GM12875 (cell line): ENCODE results near the gene TMEM179B.

Source experiments
- H3K4me3 ChIP-seq: one replicate; pipeline ENCODE4 v1.5.1; 2011; ENCODE audit warnings: low read depth, low read length, control low read depth
- TF ChIP-seq, protein P1 (sequence below): IDR thresholded peaks from 2 replicates; pipeline ENCODE4 v1.5.1; 2011; ENCODE audit warnings: low read depth, mild to moderate bottlenecking, control low read depth, inconsistent platforms, low read length, moderate library complexity, borderline replicate concordance; ENCODE audit not compliant: insufficient read depth

The TMEM179B gene

DNA sequence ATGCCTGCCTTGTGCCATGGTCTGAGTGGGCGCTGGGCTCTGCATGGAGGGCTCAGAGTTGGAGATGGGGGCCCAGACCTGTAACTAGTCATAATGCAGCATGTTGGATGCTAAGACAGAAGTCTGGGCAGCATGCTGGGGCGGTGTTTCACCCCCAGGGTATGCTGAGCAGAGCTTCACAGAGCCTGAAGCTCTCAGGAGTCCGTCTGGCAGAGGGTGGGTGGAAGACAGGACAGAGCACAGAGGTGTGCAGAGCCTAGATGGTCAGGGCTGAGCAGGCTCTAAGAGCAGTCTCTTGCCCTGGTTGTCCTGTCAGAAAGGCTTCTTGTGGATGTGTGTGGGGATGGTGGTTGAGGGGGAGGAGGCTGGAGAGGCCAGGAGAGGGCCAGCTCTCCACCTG is 8.8 kb upstream of the TMEM179B start:
- TF ChIP-seq, protein P1, sequence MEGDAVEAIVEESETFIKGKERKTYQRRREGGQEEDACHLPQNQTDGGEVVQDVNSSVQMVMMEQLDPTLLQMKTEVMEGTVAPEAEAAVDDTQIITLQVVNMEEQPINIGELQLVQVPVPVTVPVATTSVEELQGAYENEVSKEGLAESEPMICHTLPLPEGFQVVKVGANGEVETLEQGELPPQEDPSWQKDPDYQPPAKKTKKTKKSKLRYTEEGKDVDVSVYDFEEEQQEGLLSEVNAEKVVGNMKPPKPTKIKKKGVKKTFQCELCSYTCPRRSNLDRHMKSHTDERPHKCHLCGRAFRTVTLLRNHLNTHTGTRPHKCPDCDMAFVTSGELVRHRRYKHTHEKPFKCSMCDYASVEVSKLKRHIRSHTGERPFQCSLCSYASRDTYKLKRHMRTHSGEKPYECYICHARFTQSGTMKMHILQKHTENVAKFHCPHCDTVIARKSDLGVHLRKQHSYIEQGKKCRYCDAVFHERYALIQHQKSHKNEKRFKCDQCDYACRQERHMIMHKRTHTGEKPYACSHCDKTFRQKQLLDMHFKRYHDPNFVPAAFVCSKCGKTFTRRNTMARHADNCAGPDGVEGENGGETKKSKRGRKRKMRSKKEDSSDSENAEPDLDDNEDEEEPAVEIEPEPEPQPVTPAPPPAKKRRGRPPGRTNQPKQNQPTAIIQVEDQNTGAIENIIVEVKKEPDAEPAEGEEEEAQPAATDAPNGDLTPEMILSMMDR, result no peak
- H3K4me3 ChIP-seq, result no peak overlapping the region

DNA sequence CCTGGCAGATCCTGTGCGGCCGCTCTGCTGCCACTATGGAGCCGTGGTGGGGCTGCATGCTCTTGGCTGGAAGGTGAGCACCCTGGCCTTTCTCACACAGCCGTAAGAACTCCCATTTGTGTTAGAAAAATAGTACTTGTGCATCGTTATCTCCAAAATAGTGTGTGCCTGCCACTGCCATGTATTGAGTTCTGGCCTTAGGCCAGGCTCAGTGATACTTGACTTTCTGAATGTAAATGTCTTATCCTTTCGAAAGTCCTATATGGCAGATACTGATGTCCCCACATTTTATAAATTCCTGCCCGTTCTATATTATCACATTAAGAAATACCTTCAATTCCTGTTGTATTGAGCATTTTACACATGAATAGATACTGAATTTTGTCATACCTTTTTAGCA is 4.4 kb upstream of the TMEM179B start:
- no peak overlapping the region for H3K4me3 ChIP-seq
- TF ChIP-seq, protein P1, result no peak

DNA sequence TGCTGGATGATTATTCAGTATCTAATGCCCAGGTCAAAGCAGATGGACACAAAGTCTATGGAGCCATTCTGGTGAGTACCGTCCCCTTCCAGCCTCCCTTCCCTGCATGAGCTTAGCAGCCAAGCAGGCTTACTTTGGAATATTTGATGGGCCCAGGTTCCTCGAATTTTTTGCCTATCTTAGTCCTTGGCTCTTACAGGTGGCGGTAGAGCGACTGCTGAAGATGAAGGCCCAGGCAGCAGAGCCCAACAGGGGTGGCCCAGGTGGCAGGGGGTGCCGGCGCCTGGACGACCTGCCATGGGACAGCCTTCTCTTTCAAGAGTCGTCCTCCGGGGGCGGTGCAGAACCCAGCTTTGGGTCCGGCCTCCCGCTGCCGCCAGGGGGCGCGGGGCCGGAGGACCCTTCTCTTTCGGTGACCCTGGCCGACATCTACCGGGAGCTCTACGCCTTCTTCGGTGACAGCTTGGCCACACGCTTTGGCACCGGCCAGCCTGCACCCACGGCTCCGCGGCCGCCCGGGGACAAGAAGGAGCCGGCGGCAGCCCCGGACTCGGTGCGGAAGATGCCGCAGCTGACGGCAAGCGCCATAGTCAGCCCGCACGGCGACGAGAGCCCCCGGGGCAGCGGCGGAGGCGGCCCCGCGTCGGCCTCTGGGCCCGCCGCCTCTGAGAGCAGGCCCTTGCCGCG is 741 bp upstream of the TMEM179B start:
- H3K4me3 ChIP-seq, result peak overlapping the region; percentile 93
- TF ChIP-seq, protein P1, result peak; percentile 100

DNA sequence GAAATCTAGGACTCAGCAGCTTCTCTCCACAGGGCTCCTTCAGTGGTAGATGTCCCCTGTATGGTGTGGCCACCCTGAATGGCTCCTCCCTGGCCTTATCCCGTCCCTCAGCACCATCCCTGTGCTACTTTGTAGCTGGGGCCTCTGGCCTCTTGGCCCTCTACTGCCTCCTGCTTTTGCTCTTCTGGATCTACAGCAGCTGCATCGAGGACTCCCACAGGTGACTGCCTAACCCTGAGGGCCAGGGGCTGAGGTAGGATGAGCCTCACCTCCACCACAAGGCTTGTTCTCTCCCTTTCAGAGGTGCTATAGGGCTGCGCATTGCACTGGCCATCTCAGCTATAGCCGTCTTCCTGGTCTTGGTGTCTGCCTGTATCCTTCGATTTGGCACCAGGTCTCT is 1.8 kb downstream of the TMEM179B start:
- no peak overlapping the region for H3K4me3 ChIP-seq
- TF ChIP-seq, protein P1, result 0 out of 2 replicates have a peak, but pooled peaks have one; percentile 0

DNA sequence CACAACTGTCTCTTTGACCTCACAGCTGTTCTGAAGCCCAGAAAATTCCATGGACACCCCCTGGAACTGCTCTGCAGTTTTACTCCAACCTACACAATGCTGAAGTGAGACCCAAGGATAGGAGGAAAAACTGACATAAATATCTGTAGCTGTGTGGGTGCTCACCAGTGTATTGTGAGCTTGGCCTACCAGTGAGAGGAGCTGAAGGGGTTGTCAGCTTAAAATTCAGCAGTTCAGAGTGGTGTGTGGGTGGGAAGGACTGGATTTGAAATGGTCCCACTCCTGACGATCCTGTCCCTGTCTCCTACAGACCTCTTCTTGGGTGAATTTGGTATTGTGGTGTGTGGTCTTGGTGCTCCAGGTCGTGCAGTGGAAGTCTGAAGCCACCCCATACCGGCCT is 2.4 kb downstream of the TMEM179B start:
- TF ChIP-seq, protein P1, result no peak
- H3K4me3 ChIP-seq, result no peak overlapping the region

DNA sequence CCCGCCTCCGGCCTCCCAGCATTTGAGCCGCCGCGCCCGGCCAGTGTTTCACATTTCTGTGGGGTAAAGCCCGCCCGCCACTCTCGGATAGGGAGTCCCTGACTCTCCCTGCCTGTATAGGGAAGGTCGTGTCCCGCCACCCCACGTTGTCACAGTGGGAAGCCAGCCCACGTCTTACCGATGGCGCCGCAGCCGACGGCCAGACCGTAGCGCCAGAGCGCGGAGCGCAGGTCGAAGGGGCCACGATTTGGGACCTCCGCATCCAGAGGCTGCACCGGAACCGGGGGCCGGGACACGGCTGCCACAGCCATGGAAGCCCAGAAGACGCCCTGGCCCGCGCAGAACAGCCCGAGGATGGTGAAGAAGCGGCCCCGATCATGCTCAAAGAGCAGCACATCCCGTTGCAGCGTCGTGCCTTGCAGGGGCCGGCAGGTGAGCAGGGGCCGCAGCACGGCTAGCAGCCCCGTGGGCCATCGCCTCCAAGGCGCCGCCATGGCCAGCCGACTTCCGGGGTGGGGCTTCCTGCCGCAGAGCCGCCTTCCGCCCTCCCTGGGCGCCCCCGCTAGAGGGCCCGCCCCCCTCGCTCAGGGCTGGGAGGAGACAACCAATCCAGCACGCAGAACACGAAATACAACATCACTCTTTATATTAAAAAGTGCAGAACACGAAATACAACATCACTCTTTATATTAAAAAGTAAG is 4.4 kb downstream of the TMEM179B start, which contains the start of gene TMEM223:
Gene TMEM223, minus strand, starts transcription at position 506 of the 701 bp plus-strand sequence. Its CDS starts 12 bp downstream, at position 494.
- H3K4me3 ChIP-seq, result peak within 1 kb of the TSS; percentile 92
- TF ChIP-seq, protein P1, result no peak

DNA sequence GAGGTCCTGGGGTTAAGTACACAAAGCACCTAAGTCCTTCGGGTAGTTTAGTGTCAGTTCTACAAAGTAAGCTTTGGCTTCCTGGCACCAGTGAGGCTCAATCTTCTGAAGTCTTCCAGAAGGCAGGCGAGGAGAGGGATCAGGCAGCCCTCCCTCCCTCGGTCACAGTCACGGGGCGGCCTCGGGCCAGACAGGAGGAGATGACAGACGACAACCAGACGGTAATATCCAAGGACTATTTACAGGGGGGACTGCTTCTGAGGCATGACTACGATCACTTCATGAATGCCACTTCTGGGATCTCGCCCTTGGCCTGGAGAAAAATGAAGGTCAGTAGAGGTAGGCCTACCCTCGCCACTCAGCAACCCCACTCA is 5.0 kb downstream of the TMEM179B start:
- TF ChIP-seq, protein P1, result no peak
- H3K4me3 ChIP-seq, result no peak overlapping the region
